Pancreas (tissue), 10 donors: ENCODE data around the gene TFDP2. TPM values are rescaled to one million over a fixed set of nuclear protein-coding genes. Genes with fewer than 3 reads are reported as not detected.
A peak's percentile ranks its signal among the peaks of the same experiment; 100 is the strongest.

ENCODE experiments used
- ATAC-seq, 4 donors: fragments of 200-7000 bp; cut with Tn5 transposase; one replicate each; pipeline versions ENCODE4 v1.8.0 to v1.9.1; 2020; ENCODE audit warnings: mild to moderate bottlenecking in 4 of 4, moderate library complexity in 4 of 4
- DNase-seq, 6 donors: peaks; one replicate each; pipeline ENCODE4 v3.0.0-alpha.2; 2020
- FAIRE-seq: peaks from 2 replicates; lab custom pipeline; 2012; peaks lifted over from hg19 to GRCh38; lab: Jason Lieb, UNC
- H3K27ac ChIP-seq, 4 donors: fragments of 200-600 bp; sonication (generic); 1 replicate in 3 of 4; 2 replicates in 1 of 4; pipeline versions ENCODE4 v1.5.0 to v1.8.0; 2020
- H3K27me3 ChIP-seq, 4 donors: fragments of 200-600 bp; one replicate each; pipeline ENCODE4 v1.8.0; 2021
- H3K36me3 ChIP-seq, 3 donors: fragments of 200-600 bp; sonication (generic) in 1 of 3; one replicate each; pipeline versions ENCODE4 v1.5.0 to v1.8.0; 2020 to 2021
- H3K4me1 ChIP-seq, 3 donors: fragments of 200-600 bp; one replicate each; pipeline ENCODE4 v1.8.0; 2021
- H3K4me3 ChIP-seq, 4 donors: fragments of 200-600 bp; sonication (generic) in 2 of 4; one replicate each; pipeline versions ENCODE4 v1.5.0 to v1.8.0; 2020 to 2021
- H3K9me3 ChIP-seq, 4 donors: fragments of 200-600 bp; one replicate each; pipeline ENCODE4 v1.8.0; 2021
- whole genome bisulfite sequencing, 2 donors: extraction: QIAGEN DNeasy Blood & Tissue Kit; methylation state at CpG; one replicate each; pipeline ENCODE4 v1.1.7; 2013; 5-methylcytosine and 5-hydroxymethylcytosine counted together
- intact Hi-C, 3 donors: fragments of 100-400 bp; cut with DNase I; formaldehyde crosslinking; loops; one replicate each; pipeline versions ENCODE4 v1.11.1 to v1.14.2; 2022
- polyA plus RNA-seq, 2 donors: library from polyadenylated mRNA; stranded (reverse); fragments of 200-250 nt; gene quantifications; one replicate each; pipeline ENCODE4 v1.2.3, GENCODE V29; 2013
- total RNA-seq, 6 donors: library from RNA; stranded (reverse); fragmentation: NEBNext Ultra II Directional in 4 of 6; extraction: Animal tissue kit (Norgen Biotek cat#: 25700) in 4 of 6; gene quantifications; one replicate each; pipeline versions ENCODE4 v1.2.1 to v1.2.4, GENCODE V29; 2021 to 2023
- TF ChIP-seq, protein P1 (sequence below), 4 donors: fragments of 200-600 bp; sonication (generic) in 3 of 4; IDR thresholded peaks; one replicate each; pipeline versions ENCODE4 v1.5.0 to v1.8.0; 2021; ENCODE audit warnings: antibody characterized with exemption in 4 of 4
- donor health status: healthy with polysubstance abuse.
- donor health status: DM: no; HTN: no; CAD: no; lungs with moderate emphysema.
- donor health status: DM: no; HTN: no; CAD: no.
- donor health status: control.
- donor health status: control.
- donor health status: Bipolar disorder and iron deficiency.
- donor health status: DM: yes; HTN: yes; CAD: no.
- donor health status: DM: no; HTN: no; CAD: no.
- donor health status: DM: no; HTN: no; CAD: no.
- donor health status: DM: yes; HTN: yes; CAD: no.

The TFDP2 gene
- total and polyA plus RNA-seq, 8 donors = 4.6 to 25.7 (median 16.8) TPM

DNA sequence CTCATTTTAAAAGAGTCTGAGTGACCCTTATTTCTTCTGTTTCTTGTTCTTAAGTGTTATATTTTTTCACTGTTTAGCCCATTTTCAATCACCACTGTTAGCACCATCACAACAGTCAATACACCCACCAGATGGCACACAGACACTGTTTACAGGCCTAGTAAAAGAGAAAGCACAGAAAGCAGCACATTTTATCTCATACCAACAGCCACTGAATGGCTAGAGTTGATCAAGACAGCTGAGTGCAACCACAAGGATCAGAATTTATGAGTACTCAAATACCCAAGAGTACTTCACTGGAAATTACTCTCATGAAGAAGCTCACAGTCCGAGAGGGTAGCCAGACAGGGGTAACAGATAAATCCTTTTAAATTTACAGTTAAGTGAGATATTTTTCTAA, 127.0 kb downstream of the TFDP2 start:
- H3K36me3 ChIP-seq = peaks cover 0 to 2% (median 0%) of the 10 kb centered on the region in 3 donors
- ATAC-seq = peak in 2 of 4 donors; percentile 53 to 72
- H3K27me3 ChIP-seq = no peaks in the 10 kb centered on the region
- TF ChIP-seq, protein P1, sequence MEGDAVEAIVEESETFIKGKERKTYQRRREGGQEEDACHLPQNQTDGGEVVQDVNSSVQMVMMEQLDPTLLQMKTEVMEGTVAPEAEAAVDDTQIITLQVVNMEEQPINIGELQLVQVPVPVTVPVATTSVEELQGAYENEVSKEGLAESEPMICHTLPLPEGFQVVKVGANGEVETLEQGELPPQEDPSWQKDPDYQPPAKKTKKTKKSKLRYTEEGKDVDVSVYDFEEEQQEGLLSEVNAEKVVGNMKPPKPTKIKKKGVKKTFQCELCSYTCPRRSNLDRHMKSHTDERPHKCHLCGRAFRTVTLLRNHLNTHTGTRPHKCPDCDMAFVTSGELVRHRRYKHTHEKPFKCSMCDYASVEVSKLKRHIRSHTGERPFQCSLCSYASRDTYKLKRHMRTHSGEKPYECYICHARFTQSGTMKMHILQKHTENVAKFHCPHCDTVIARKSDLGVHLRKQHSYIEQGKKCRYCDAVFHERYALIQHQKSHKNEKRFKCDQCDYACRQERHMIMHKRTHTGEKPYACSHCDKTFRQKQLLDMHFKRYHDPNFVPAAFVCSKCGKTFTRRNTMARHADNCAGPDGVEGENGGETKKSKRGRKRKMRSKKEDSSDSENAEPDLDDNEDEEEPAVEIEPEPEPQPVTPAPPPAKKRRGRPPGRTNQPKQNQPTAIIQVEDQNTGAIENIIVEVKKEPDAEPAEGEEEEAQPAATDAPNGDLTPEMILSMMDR (IDR thresholded peaks at IDR 0.05) = no peak
- no peak overlapping the region for H3K27ac ChIP-seq
- DNase-seq = no peak
- H3K9me3 ChIP-seq = no peaks in the 10 kb centered on the region
- 90 to 95% methylated on average over 1 of the region's 1 CpG for WGBS, 2 donors
- H3K4me1 ChIP-seq = peaks cover 5 to 21% (median 12%) of the 10 kb centered on the region in 3 donors
- intact Hi-C loops = no loop called here
- H3K4me3 ChIP-seq = no peak overlapping the region
- no peak for FAIRE-seq

DNA sequence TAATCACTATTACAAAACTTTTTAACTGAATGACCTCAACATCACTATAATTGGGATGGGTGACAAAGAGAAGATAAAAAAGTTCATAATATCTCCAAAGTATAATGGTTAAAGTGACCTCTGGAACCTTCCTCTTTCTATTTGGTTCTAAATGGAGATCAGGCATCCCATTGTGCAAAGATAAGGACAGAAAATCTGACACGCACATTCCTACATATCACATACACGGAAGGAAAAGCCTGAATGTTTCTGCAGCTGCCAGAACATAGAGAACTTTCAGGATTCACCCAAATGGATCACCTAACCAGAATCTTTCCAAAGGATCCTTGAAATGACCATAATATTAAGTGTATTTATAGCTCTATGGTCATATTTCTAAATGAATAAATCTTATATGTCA, 128.2 kb downstream of the TFDP2 start:
- peaks cover 5 to 12% (median 11%) of the 10 kb centered on the region in 3 donors for H3K4me1 ChIP-seq
- TF ChIP-seq, protein P1 (IDR thresholded peaks at IDR 0.05) = no peak
- H3K27ac ChIP-seq = no peak overlapping the region
- whole genome bisulfite sequencing, 2 donors = 59 to 61% methylated on average over 2 of the region's 2 CpGs
- no peaks in the 10 kb centered on the region for H3K27me3 ChIP-seq
- peaks cover 0 to 2% (median 0%) of the 10 kb centered on the region in 3 donors for H3K36me3 ChIP-seq
- no peaks in the 10 kb centered on the region for H3K9me3 ChIP-seq
- FAIRE-seq (no peak), ATAC-seq (peak in 1 of 4 donors; percentile 60), DNase-seq (no peak)
- H3K4me3 ChIP-seq = no peak overlapping the region
- intact Hi-C loops = no loop called here

DNA sequence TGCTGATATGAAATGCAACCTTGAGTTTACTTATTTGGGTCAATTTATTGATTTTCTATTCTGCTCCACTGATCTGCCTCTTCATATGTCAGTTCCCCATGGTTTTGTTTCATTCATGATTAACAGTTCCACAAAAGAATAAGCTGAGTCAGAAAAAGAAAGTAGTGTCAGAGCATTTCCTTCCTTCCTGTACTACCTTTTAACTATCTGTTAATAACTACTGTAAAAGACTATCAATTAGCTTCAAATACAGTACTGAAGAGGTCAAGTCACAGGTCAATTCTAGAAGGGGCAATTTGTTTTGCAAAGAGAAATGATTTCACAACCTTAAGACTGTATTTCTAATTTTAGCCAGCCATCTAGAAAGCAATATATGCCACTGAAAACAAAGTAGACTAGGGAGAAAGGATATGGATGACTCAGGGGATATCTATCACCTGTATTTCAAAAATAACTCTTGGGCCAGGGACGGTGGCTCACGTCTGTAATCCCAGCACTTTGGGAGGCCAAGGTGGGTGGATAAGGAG, 129.5 kb downstream of the TFDP2 start:
- FAIRE-seq (no peak), DNase-seq (no peak), ATAC-seq (peak in 3 of 4 donors; percentile 25 to 53 (median 28))
- H3K4me1 ChIP-seq = peaks cover 5 to 12% (median 11%) of the 10 kb centered on the region in 3 donors
- H3K4me3 ChIP-seq = no peak overlapping the region
- TF ChIP-seq, protein P1 (IDR thresholded peaks at IDR 0.05) = no peak
- intact Hi-C loops = no loop called here
- 41% methylated on average over 2 of the region's 2 CpGs for WGBS, 2 donors
- no peaks in the 10 kb centered on the region for H3K9me3 ChIP-seq
- no peak overlapping the region for H3K27ac ChIP-seq
- H3K27me3 ChIP-seq = no peaks in the 10 kb centered on the region
- peaks cover 0 to 2% (median 0%) of the 10 kb centered on the region in 3 donors for H3K36me3 ChIP-seq

DNA sequence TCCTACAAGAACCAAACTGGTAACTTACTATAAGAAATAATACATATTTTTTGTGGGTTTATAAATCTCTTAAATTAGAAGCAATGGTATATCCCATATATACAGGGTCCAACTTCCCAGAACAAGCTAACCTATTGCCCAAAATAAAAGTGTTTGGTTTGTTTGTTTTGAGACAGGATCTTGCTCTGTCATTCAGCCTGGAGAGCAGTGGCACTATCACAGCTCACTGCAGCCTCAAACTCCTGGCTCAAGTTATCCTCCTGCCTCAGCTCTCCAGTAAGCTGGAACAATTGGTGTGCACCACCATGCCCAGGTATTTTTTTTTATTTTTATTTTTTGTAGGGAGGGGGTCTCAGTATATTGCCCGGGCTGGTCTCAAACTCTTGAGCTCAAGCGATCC, 135.4 kb downstream of the TFDP2 start:
- TF ChIP-seq, protein P1 (IDR thresholded peaks at IDR 0.05) = no peak
- Histone ChIP-seq H3K9me3 (no peaks in the 10 kb centered on the region), H3K4me3 (no peak overlapping the region), H3K36me3 (peaks cover 0 to under 1% (median 0%) of the 10 kb centered on the region in 3 donors), H3K27ac (no peak overlapping the region), H3K4me1 (no peaks in the 10 kb centered on the region), H3K27me3 (no peaks in the 10 kb centered on the region)
- DNase-seq = no peak
- intact Hi-C loops = no loop called here
- FAIRE-seq = no peak
- WGBS, 2 donors = 93 to 95% methylated on average over 2 of the region's 2 CpGs
- ATAC-seq = no peak

DNA sequence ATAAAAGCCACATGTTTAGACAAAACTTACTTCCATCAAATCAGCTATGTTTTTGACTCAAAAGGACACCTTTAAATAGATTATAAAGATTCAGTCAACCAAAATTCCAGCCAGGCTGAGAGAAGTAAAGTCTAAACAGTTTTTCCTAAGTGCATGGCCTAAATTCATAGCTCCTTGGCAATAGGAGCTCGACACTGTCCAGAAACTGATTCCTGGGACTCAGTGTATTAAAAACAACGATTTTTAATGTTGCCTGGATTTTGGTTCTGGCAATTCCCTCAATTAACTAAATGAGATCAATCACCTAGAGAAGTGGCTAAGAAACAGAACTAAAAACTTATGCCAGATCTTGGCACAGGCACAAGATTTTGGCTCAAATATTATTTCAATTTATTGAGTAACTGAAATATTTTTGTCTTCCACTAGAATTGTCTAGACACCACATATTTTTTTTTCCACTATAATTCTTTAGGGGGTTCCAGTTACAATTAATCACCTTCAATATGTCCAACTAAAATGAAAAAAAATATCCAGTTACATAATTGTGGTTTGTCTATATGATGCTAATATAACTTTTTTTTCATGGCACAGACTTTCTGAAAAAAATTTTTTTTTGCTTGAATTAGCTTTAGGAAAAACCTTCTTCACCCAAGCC, 135.9 kb downstream of the TFDP2 start:
- ATAC-seq (no peak), FAIRE-seq (no peak), DNase-seq (no peak)
- TF ChIP-seq, protein P1 (IDR thresholded peaks at IDR 0.05) = no peak
- intact Hi-C loops = no loop called here
- no peak overlapping the region for H3K27ac ChIP-seq
- no peaks in the 10 kb centered on the region for H3K4me1 ChIP-seq
- no peak overlapping the region for H3K4me3 ChIP-seq
- no peaks in the 10 kb centered on the region for H3K27me3 ChIP-seq
- 53 to 57% methylated on average over 2 of the region's 2 CpGs for WGBS, 2 donors
- H3K36me3 ChIP-seq = no peaks in the 10 kb centered on the region
- H3K9me3 ChIP-seq = no peaks in the 10 kb centered on the region
